ENCODE results near the gene CPN2.

DNA sequence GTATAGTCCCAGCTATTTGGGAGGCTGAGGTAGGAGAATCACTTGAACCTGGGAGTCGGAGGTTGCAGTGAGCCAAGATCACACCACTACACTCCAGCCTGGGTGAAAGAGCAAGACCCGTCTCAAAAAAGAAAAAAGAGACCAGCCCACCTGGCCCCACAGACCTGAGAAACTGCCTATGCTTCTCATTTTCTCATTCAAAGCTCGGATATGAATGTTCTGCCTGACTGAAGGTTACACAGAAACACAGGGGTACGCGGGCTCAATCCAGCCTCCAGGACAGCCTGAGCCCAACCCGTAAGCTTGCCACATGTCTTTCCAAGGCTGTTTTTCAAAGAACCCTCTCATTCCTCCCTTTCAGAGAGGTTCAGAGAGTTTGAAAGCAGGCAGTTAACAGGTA, 28.1 kb upstream of the CPN2 start:
- TF ChIP-seq MAFK (IDR thresholded peaks at IDR 0.05; ENCODE audit: partially characterized antibody): no peak
- no peak for TF ChIP-seq EP300 (IDR thresholded peaks at IDR 0.05)
